ENCODE results near the gene CCDC83. TPM values are rescaled to one million over a fixed set of nuclear protein-coding genes. Genes with fewer than 3 reads are reported as not detected.

The CCDC83 gene
- total and polyA plus RNA-seq, 9 of the 15 experiments (the other 6 are each of a cell fraction or from before 2014, with no cell fraction given) = not detected

DNA sequence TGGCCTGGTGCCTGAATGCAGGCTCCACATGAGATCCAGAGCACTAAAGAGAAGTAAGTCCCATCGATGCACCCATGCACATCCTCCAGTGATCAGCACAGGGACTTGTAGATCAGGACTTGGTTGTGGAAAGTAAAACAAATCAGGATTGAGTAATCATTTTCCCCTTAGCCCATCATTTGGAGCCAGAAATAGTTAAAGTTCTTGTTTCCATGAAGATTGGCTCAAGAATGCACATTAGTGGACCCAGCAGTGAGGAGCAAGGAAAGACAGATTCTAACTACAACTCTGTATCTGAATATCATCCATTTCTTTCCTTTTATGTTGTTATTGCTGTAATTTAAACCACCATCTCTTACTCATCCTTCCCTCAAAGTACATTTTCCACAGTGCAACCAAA, 19.1 kb downstream of the CCDC83 start (continued):
- TF ChIP-seq C11orf30 (IDR thresholded peaks at IDR 0.05; ENCODE audit: low read depth) (no peak), CCNT2 (IDR thresholded peaks at IDR 0.05; ENCODE audit: borderline replicate concordance, extremely low read depth, insufficient read length, low read depth, low read length) (no peak), MCM7 (IDR thresholded peaks at IDR 0.05) (no peak), ZNF197 (CRISPR knock-in tag; IDR thresholded peaks at IDR 0.05; ENCODE audit: low read depth) (no peak), MEF2A (IDR thresholded peaks at IDR 0.05; ENCODE audit: control insufficient read depth, low read depth, low read length) (no peak)
- TF ChIP-seq, protein P1, sequence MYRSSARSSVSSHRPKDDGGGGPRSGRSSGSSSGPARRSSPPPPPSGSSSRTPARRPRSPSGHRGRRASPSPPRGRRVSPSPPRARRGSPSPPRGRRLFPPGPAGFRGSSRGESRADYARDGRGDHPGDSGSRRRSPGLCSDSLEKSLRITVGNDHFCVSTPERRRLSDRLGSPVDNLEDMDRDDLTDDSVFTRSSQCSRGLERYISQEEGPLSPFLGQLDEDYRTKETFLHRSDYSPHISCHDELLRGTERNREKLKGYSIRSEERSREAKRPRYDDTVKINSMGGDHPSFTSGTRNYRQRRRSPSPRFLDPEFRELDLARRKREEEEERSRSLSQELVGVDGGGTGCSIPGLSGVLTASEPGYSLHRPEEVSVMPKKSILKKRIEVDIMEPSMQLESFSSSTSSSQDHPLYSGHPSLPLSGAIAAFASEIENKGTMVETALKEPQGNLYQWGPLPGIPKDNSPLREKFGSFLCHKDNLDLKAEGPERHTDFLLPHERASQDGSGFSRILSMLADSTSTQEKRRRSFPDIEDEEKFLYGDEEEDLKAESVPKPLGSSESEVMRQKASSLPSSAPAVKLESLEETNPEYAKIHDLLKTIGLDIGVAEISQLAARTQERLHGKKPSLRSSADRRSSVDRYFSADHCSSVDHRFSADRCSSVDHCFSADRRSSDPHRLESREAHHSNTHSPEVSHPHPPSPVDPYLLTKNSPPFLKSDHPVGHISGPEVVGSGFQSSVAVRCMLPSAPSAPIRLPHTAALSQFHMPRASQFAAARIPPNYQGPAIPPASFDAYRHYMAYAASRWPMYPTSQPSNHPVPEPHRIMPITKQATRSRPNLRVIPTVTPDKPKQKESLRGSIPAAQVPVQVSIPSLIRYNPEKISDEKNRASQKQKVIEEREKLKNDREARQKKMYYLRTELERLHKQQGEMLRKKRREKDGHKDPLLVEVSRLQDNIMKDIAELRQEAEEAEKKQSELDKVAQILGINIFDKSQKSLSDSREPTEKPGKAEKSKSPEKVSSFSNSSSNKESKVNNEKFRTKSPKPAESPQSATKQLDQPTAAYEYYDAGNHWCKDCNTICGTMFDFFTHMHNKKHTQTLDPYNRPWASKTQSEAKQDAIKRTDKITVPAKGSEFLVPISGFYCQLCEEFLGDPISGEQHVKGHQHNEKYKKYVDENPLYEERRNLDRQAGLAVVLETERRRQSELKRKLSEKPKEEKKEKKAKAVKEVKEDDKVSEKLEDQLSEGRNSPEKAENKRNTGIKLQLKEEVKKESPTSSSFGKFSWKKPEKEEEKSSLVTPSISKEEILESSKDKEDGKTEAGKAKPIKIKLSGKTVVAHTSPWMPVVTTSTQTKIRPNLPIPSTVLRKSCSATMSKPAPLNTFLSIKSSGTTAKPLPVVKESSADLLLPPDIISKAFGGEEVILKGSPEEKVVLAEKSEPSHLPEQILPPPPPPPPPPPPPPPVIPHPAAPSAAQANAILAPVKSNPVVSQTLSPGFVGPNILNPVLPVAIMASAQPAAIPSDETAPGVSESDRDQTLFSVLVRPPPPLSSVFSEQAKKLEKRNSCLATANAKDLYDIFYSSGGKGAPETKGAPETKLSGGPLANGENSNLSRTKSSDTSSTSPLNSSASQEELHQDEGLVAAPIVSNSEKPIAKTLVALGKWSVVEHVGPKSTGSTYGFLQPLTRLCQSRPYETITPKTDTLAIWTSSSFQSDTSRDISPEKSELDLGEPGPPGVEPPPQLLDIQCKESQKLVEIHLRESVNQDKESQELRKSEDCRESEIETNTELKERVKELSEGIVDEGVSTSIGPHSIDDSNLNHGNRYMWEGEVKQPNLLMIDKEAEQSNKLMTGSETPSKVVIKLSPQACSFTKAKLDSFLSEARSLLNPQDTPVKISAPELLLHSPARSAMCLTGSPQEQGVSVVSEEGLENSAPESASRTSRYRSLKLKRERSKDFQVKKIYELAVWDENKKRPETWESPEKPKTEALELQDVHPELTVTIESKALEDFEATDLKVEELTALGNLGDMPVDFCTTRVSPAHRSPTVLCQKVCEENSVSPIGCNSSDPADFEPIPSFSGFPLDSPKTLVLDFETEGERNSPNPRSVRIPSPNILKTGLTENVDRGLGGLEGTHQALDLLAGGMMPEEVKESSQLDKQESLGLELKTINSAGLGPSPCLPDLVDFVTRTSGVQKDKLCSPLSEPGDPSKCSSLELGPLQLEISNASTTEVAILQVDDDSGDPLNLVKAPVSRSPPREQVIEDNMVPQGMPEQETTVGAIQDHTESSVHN (IDR thresholded peaks at IDR 0.05; ENCODE audit: borderline replicate concordance in 1 of 2, low read depth in 1 of 2) = no peak

Data from K562 (cell line).